OCI-LY7 (cell line): ENCODE results near the gene XPA. TPM values are rescaled to one million over a fixed set of nuclear protein-coding genes. Genes with fewer than 3 reads are reported as not detected.
"Not testable (repeated sequence)": the region's sequence is repeated elsewhere in the genome, so short reads cannot be mapped to it uniquely, and the experiment has no call there.

Experiments used
- BruUV-seq: library from RNA; stranded (reverse); fragments of 400-500 nt; replicated peaks from 2 replicates; lab custom pipeline; 2021; lab: Mats Ljungman, UMichigan
- CTCF ChIA-PET: fragments of 300-600 bp; sonication (Branson Sonifier 250); formaldehyde crosslinking; loops from one replicate; lab custom pipeline; 2022; ENCODE audit warnings: antibody characterized with exemption; ENCODE audit not compliant: unreplicated experiment; lab: Charles Lee
- POLR2A ChIA-PET: fragments of 300-600 bp; sonication (Branson Sonifier 250); formaldehyde crosslinking; loops from one replicate; lab custom pipeline; 2022; ENCODE audit warnings: antibody characterized with exemption; lab: Charles Lee
- DNase-seq: peaks from one replicate; pipeline ENCODE4 v3.0.0-alpha.2; 2015; ENCODE audit warnings: low spot score
- H2AFZ ChIP-seq: fragments of 200-600 bp; sonication (generic), shearing (Covaris generic); 2 replicates; pipeline ENCODE4 v1.6.1; 2014; ENCODE audit warnings: mild to moderate bottlenecking, antibody characterized with exemption, low read length, moderate library complexity
- H3K27ac ChIP-seq: fragments of 200-600 bp; sonication (generic); 2 replicates; pipeline ENCODE4 v1.5.1; 2014; ENCODE audit warnings: mixed run types, low read depth, mild to moderate bottlenecking, moderate library complexity, low read length, inconsistent platforms; ENCODE audit not compliant: poor library complexity, severe bottlenecking
- H3K36me3 ChIP-seq: fragments of 200-600 bp; sonication (generic); 2 replicates; pipeline ENCODE4 v1.6.1; 2014; ENCODE audit warnings: mild to moderate bottlenecking, antibody characterized with exemption, low read length, moderate library complexity, mixed read lengths; ENCODE audit not compliant: insufficient read depth
- H3K4me1 ChIP-seq: fragments of 200-600 bp; sonication (generic); 2 replicates; pipeline ENCODE4 v1.5.1; 2014; ENCODE audit warnings: mild to moderate bottlenecking, low read length; ENCODE audit not compliant: insufficient read depth, poor library complexity, severe bottlenecking
- H3K4me2 ChIP-seq: fragments of 200-600 bp; sonication (generic); 2 replicates; pipeline ENCODE4 v1.6.1; 2014; ENCODE audit warnings: mild to moderate bottlenecking, low read length
- H3K4me3 ChIP-seq: fragments of 200-600 bp; sonication (generic); 2 replicates; pipeline ENCODE4 v1.5.1; 2014; ENCODE audit warnings: mild to moderate bottlenecking, low read depth, low read length; ENCODE audit not compliant: poor library complexity, severe bottlenecking
- H3K79me2 ChIP-seq: fragments of 200-600 bp; sonication (generic); 2 replicates; pipeline ENCODE4 v1.6.1; 2016; ENCODE audit warnings: low read depth, mild to moderate bottlenecking, low read length, moderate library complexity, mixed read lengths; ENCODE audit not compliant: insufficient read depth
- H3K9me2 ChIP-seq: fragments of 200-600 bp; sonication (generic); 2 replicates; pipeline ENCODE4 v1.6.1; 2016; ENCODE audit warnings: mild to moderate bottlenecking, low read length, mixed read lengths; ENCODE audit not compliant: insufficient read depth
- H3K9me3 ChIP-seq: fragments of 200-600 bp; sonication (generic); 2 replicates; pipeline ENCODE4 v1.6.1; 2014; ENCODE audit warnings: mild to moderate bottlenecking, mixed run types, low read length, mixed read lengths
- H4K20me1 ChIP-seq: fragments of 200-600 bp; sonication (generic); 2 replicates; pipeline ENCODE4 v1.6.1; 2014; ENCODE audit warnings: mild to moderate bottlenecking, antibody characterized with exemption, low read length, moderate library complexity, mixed read lengths; ENCODE audit not compliant: insufficient read depth
- CTCF ChIP-seq: fragments of 200-600 bp; sonication (generic); conservative IDR thresholded peaks from 2 replicates; pipeline ENCODE4 v1.5.1; 2014; ENCODE audit warnings: mild to moderate bottlenecking, antibody characterized with exemption, low read length, moderate library complexity, mixed read lengths
- EZH2phosphoT487 ChIP-seq: fragments of 200-600 bp; sonication (generic); IDR thresholded peaks from 2 replicates; pipeline ENCODE4 v1.6.1; 2018; ENCODE audit warnings: low read depth, borderline replicate concordance, mild to moderate bottlenecking, mixed run types, antibody characterized with exemption, low read length, moderate library complexity, mixed read lengths
- intact Hi-C: fragments of 100-400 bp; cut with micrococcal nuclease; formaldehyde crosslinking; loops from one replicate; pipeline ENCODE4 v1.10.0; 2022; ENCODE audit not compliant: unreplicated experiment
- total RNA-seq, 2 experiments: library from RNA; depleted of rRNA in 1 of 2; stranded (reverse); fragments of >200 nt in 1 of 2; shearing (Covaris generic) in 1 of 2; gene quantifications; 2 replicates each; pipeline ENCODE4 v1.2.3, GENCODE V29; 2014 to 2022

Gene XPA
- total RNA-seq, 2 experiments from 2014 or later = 15.7 to 15.8 TPM

DNA sequence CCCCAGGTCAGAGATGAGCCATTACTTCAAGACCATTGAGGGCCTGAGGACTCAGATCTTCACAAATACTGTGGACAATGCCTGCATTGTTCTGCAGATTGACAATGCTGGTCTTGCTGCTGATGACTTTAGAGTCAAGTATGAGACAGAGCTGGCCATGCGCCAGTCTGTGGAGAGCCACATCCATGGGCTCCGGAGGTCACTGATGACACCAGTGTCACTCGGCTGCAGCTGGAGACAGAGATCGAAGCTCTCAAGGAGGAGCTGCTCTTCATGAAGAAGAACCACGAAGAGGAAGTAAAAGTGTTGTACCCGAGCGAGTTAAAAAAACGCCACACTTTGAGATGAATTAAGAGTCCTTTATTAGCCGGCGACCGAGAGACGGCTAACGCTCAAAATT, 2.1 kb upstream of the XPA start:
- CTCF ChIA-PET, H3K4me3 ChIP-seq, H3K36me3 ChIP-seq, intact Hi-C loops, H4K20me1 ChIP-seq, H3K27ac ChIP-seq, H3K9me2 ChIP-seq, H3K4me2 ChIP-seq, BruUV-seq, H3K9me3 ChIP-seq: not testable (repeated sequence)
- Histone ChIP-seq H3K79me2 (peaks cover 19% of the 10 kb centered on the region; the same call in 1 of the 2 replicates), H3K4me1 (peaks cover 36% of the 10 kb centered on the region), H2AFZ (peak overlapping the region; percentile 40; the same call in 1 of the 2 replicates)
- DNase-seq = peak; percentile 14
- POLR2A ChIA-PET = interaction anchor here (4.0 kb wide), 1 partner anchor 66 kb away, joined by 22 read pairs; the partner anchor contains the start of genes NCBP1 and TSTD2

- no peak for DNase-seq
- H3K9me3 ChIP-seq = no peaks in the 10 kb centered on the region
- no peaks in the 10 kb centered on the region for H3K9me2 ChIP-seq
- ChIA-PET CTCF (interaction anchor here (0.6 kb wide), 1 partner anchor 1094 kb away, joined by 3 read pairs; no protein-coding TSS in a partner anchor), POLR2A (interaction anchor here (4.0 kb wide), 1 partner anchor 66 kb away, joined by 22 read pairs; the partner anchor contains the start of genes NCBP1 and TSTD2)
- H3K4me2 ChIP-seq = no peak overlapping the region
- no TSS peak for BruUV-seq
- intact Hi-C loops = no loop called here
- H3K27ac ChIP-seq = no peak overlapping the region
- TF ChIP-seq CTCF = no peak
- TF ChIP-seq EZH2phosphoT487 = no peak
- peaks cover 40% of the 10 kb centered on the region for H3K4me1 ChIP-seq
- peak overlapping the region; percentile 40; the same call in 1 of the 2 replicates for H2AFZ ChIP-seq
- H3K4me3 ChIP-seq = no peak overlapping the region
- 0 out of 2 replicates have a peak, but pooled peaks cover 3% of the 10 kb centered on the region for H3K36me3 ChIP-seq
- peaks cover 23% of the 10 kb centered on the region; the same call in 1 of the 2 replicates for H3K79me2 ChIP-seq
- no peaks in the 10 kb centered on the region; the same call in 1 of the 2 replicates for H4K20me1 ChIP-seq
Observed at GRCh38 chr9:97698865-97699264, 1.7 kb upstream of the XPA start.

GRCh38 chr9:97697837-97698236, 697 bp upstream of the XPA start:
- intact Hi-C loops = loop anchor here (2.0 kb wide), 2 partner anchors 65 to 287 kb away; partner anchors contain the start of genes NCBP1 and TSTD2
- Histone ChIP-seq H3K4me3 (peak overlapping the region; percentile 85), H3K4me1 (peaks cover 47% of the 10 kb centered on the region), H3K79me2 (peaks cover 25% of the 10 kb centered on the region; the same call in 1 of the 2 replicates), H3K36me3 (peaks cover 13% of the 10 kb centered on the region; the same call in 1 of the 2 replicates), H3K9me2 (no peaks in the 10 kb centered on the region), H3K9me3 (no peaks in the 10 kb centered on the region), H3K27ac (peak overlapping the region; percentile 62), H3K4me2 (peak overlapping the region; percentile 93), H2AFZ (peak overlapping the region; percentile 88), H4K20me1 (no peaks in the 10 kb centered on the region; the same call in 1 of the 2 replicates)
- BruUV-seq = no TSS peak
- TF ChIP-seq CTCF (no peak), EZH2phosphoT487 (no peak)
- ChIA-PET POLR2A (interaction anchor here (1.0 to 4.0 kb wide), 4 partner anchors 10 to 348 kb away, joined by 3 to 22 read pairs (median 3); partner anchors contain the start of genes NCBP1 and TSTD2), CTCF (no interaction called here)
- no peak for DNase-seq
